Liver (tissue), 9 donors: ENCODE results near the gene WDR17. TPM values are rescaled to one million over a fixed set of nuclear protein-coding genes. Genes with fewer than 3 reads are reported as not detected.

ENCODE experiments used
- DNase-seq: peaks from one replicate; pipeline ENCODE4 v3.0.0-alpha.2; 2017; ENCODE audit warnings: low spot score
- H3K27ac ChIP-seq, 2 donors: one replicate each; pipeline ENCODE4 v1.7.0; 2013; ENCODE audit warnings: inconsistent platforms in 2 of 2, low read length in 2 of 2, control low read depth in 1 of 2, low read depth in 1 of 2, mild to moderate bottlenecking in 1 of 2
- H3K27me3 ChIP-seq, 4 donors: one replicate each; pipeline versions ENCODE4 v1.6.1 to v1.7.0; 2013; ENCODE audit warnings: low read length in 3 of 4, inconsistent platforms in 1 of 4, mild to moderate bottlenecking in 1 of 4, moderate library complexity in 1 of 4; ENCODE audit not compliant: control insufficient read depth in 4 of 4, insufficient read depth in 4 of 4
- H3K36me3 ChIP-seq, 4 donors: one replicate each; pipeline versions ENCODE4 v1.6.1 to v1.7.0; 2013; ENCODE audit warnings: low read length in 3 of 4, mild to moderate bottlenecking in 3 of 4, low read depth in 1 of 4, moderate library complexity in 1 of 4; ENCODE audit not compliant: control insufficient read depth in 4 of 4, insufficient read depth in 3 of 4
- H3K4me1 ChIP-seq, 4 donors: one replicate each; pipeline versions ENCODE4 v1.6.1 to v1.7.0; 2013; ENCODE audit warnings: low read length in 3 of 4, mild to moderate bottlenecking in 3 of 4, moderate library complexity in 1 of 4; ENCODE audit not compliant: control insufficient read depth in 4 of 4, insufficient read depth in 4 of 4
- H3K4me3 ChIP-seq, 3 donors: one replicate each; pipeline versions ENCODE4 v1.6.1 to v1.7.0; 2013; ENCODE audit warnings: low read length in 3 of 3, control low read depth in 1 of 3, low read depth in 1 of 3, mild to moderate bottlenecking in 1 of 3
- H3K9ac ChIP-seq, 2 donors: one replicate each; pipeline ENCODE4 v1.7.0; 2013; ENCODE audit warnings: low read length in 2 of 2, mild to moderate bottlenecking in 2 of 2, moderate library complexity in 2 of 2, control low read depth in 1 of 2, low read depth in 1 of 2
- H3K9me3 ChIP-seq, 4 donors: one replicate each; pipeline versions ENCODE4 v1.6.1 to v1.7.0; 2013; ENCODE audit warnings: low read length in 3 of 4; ENCODE audit not compliant: control insufficient read depth in 4 of 4
- FOXA1 ChIP-seq: IDR thresholded peaks from 2 replicates; pipeline ENCODE4 v1.6.1; 2016; ENCODE audit warnings: antibody characterized with exemption
- FOXA2 ChIP-seq: IDR thresholded peaks from 2 replicates; pipeline ENCODE4 v1.6.1; 2016; ENCODE audit warnings: antibody characterized with exemption
- GABPA ChIP-seq, 2 donors: IDR thresholded peaks in 1 of 2; conservative IDR thresholded peaks in 1 of 2; 2 replicates each; pipeline ENCODE4 v1.6.1; 2016; ENCODE audit warnings: antibody characterized with exemption in 2 of 2, mild to moderate bottlenecking in 1 of 2, moderate library complexity in 1 of 2
- HNF4G ChIP-seq: IDR thresholded peaks from 2 replicates; pipeline ENCODE4 v1.6.1; 2016; ENCODE audit warnings: antibody characterized with exemption
- NR2F2 ChIP-seq: IDR thresholded peaks from 2 replicates; pipeline ENCODE4 v1.6.1; 2016; ENCODE audit warnings: antibody characterized with exemption
- RXRA ChIP-seq, 2 donors: IDR thresholded peaks; 2 replicates each; pipeline ENCODE4 v1.6.1; 2017 to 2018; ENCODE audit warnings: antibody characterized with exemption in 2 of 2, mild to moderate bottlenecking in 1 of 2
- SP1 ChIP-seq: IDR thresholded peaks from 2 replicates; pipeline ENCODE4 v1.6.1; 2018; ENCODE audit warnings: antibody characterized with exemption, mild to moderate bottlenecking
- TAF1 ChIP-seq: conservative IDR thresholded peaks from 2 replicates; pipeline ENCODE4 v1.6.1; 2016; ENCODE audit warnings: antibody characterized with exemption, mild to moderate bottlenecking
- WGBS: extraction: QIAGEN DNeasy Blood & Tissue Kit; methylation state at CpG from one replicate; pipeline ENCODE4 v1.1.7; 2013; 5-methylcytosine and 5-hydroxymethylcytosine counted together
- polyA plus RNA-seq, 2 donors: library from polyadenylated mRNA; stranded (reverse) in 1 of 2; unstranded in 1 of 2; fragments of 200-250 nt in 1 of 2; fragments of >200 nt in 1 of 2; fragmentation: Nextera tagmentation in 1 of 2; extraction: Ambion mirVana in 1 of 2; gene quantifications; one replicate each; pipeline versions ENCODE4 v1.2.1 to v1.2.3, GENCODE V29; 2013 to 2015
- total RNA-seq, 2 donors: library from RNA; depleted of rRNA; stranded (reverse); fragments of >200 nt; gene quantifications; one replicate each; pipeline ENCODE4 v1.2.3, GENCODE V29; 2014
- TF ChIP-seq, protein P1 (sequence below): IDR thresholded peaks from 2 replicates; pipeline ENCODE4 v1.6.1; 2016; ENCODE audit warnings: antibody characterized with exemption
- TF ChIP-seq, protein P2 (sequence below): IDR thresholded peaks from 2 replicates; pipeline ENCODE4 v1.6.1; 2016; ENCODE audit warnings: antibody characterized with exemption
- TF ChIP-seq, protein P3 (sequence below): IDR thresholded peaks from 2 replicates; pipeline ENCODE4 v1.6.1; 2016; ENCODE audit warnings: antibody characterized with exemption
- TF ChIP-seq, protein P4 (sequence below): IDR thresholded peaks from 2 replicates; pipeline ENCODE4 v1.6.1; 2016; ENCODE audit warnings: antibody characterized with exemption, mild to moderate bottlenecking
- TF ChIP-seq, protein P5 (sequence below): fragments of 150-350 bp; IDR thresholded peaks from 2 replicates; pipeline ENCODE4 v1.5.1; 2017; ENCODE audit warnings: improper control_type of control experiment, low read depth, low read length; ENCODE audit not compliant: missing input control
- donor health status: healthy.
- donor health status: healthy.
- donor health status: healthy.
- donor health status: healthy.
- donor health status: healthy.

The WDR17 gene
- total and polyA plus RNA-seq, 4 donors, result 0.14 to 0.84 (median 0.34) TPM

DNA sequence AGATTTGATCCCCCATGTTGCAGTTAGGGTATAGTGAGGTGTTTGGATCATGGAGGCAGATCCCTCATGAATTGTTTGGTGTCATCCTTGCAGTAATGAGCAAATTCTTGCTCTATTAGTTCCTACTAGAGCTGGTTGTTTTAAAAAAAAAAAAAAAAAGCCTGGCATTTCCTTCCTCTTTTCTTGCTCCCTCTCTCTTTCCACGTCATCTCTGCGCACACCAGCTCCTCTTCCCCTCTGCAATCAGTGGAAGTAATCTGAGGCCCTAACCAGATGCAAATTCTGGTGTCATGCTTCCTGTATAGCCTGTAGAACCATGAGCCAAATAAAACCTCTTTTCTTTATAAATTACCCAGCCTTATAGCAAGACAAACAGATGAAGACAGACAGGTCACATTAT is 24.5 kb downstream of the WDR17 start:
- no peak for DNase-seq
- no peaks in the 10 kb centered on the region for H3K36me3 ChIP-seq
- H3K9ac ChIP-seq, result no peak overlapping the region
- TF ChIP-seq, protein P1, sequence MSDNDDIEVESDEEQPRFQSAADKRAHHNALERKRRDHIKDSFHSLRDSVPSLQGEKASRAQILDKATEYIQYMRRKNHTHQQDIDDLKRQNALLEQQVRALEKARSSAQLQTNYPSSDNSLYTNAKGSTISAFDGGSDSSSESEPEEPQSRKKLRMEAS, result no peak
- TF ChIP-seq GABPA (IDR thresholded peaks at IDR 0.05 in 1 of 2, conservative IDR thresholded peaks at IDR 0.05 in 1 of 2) (no peak), RXRA (IDR thresholded peaks at IDR 0.05) (no peak), HNF4G (no peak), FOXA1 (no peak), TAF1 (no peak), NR2F2 (no peak), FOXA2 (no peak), SP1 (no peak)
- TF ChIP-seq, protein P2, sequence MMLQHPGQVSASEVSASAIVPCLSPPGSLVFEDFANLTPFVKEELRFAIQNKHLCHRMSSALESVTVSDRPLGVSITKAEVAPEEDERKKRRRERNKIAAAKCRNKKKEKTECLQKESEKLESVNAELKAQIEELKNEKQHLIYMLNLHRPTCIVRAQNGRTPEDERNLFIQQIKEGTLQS, result no peak
- TF ChIP-seq, protein P3, sequence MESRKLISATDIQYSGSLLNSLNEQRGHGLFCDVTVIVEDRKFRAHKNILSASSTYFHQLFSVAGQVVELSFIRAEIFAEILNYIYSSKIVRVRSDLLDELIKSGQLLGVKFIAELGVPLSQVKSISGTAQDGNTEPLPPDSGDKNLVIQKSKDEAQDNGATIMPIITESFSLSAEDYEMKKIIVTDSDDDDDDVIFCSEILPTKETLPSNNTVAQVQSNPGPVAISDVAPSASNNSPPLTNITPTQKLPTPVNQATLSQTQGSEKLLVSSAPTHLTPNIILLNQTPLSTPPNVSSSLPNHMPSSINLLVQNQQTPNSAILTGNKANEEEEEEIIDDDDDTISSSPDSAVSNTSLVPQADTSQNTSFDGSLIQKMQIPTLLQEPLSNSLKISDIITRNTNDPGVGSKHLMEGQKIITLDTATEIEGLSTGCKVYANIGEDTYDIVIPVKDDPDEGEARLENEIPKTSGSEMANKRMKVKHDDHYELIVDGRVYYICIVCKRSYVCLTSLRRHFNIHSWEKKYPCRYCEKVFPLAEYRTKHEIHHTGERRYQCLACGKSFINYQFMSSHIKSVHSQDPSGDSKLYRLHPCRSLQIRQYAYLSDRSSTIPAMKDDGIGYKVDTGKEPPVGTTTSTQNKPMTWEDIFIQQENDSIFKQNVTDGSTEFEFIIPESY, result no peak
- TF ChIP-seq, protein P4, sequence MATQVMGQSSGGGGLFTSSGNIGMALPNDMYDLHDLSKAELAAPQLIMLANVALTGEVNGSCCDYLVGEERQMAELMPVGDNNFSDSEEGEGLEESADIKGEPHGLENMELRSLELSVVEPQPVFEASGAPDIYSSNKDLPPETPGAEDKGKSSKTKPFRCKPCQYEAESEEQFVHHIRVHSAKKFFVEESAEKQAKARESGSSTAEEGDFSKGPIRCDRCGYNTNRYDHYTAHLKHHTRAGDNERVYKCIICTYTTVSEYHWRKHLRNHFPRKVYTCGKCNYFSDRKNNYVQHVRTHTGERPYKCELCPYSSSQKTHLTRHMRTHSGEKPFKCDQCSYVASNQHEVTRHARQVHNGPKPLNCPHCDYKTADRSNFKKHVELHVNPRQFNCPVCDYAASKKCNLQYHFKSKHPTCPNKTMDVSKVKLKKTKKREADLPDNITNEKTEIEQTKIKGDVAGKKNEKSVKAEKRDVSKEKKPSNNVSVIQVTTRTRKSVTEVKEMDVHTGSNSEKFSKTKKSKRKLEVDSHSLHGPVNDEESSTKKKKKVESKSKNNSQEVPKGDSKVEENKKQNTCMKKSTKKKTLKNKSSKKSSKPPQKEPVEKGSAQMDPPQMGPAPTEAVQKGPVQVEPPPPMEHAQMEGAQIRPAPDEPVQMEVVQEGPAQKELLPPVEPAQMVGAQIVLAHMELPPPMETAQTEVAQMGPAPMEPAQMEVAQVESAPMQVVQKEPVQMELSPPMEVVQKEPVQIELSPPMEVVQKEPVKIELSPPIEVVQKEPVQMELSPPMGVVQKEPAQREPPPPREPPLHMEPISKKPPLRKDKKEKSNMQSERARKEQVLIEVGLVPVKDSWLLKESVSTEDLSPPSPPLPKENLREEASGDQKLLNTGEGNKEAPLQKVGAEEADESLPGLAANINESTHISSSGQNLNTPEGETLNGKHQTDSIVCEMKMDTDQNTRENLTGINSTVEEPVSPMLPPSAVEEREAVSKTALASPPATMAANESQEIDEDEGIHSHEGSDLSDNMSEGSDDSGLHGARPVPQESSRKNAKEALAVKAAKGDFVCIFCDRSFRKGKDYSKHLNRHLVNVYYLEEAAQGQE, result no peak
- H3K4me1 ChIP-seq, result no peaks in the 10 kb centered on the region
- H3K27ac ChIP-seq, result no peak overlapping the region
- H3K9me3 ChIP-seq, result no peaks in the 10 kb centered on the region
- whole genome bisulfite sequencing, result 73% methylated on average over 2 of the region's 2 CpGs
- H3K27me3 ChIP-seq, result peaks cover 0 to 4% (median 0%) of the 10 kb centered on the region in 4 donors
- H3K4me3 ChIP-seq, result no peak overlapping the region

DNA sequence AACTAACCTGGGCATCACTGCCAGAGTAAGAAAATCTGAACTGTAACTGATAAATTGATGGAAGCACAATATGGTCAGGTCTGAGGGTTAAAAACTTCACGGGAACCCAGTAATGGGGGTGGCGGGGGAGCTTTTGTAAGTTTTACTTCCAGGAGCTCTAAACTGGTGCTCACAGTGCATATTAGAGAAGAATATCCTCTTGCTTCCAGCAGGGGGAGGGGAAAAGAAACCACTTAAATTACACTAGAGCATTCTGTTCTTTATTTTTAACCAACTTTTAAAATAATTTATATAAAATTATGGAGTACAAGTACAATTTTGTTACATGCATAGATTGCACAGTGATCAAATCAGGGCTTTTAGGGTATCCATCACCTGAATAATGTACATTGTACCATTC is 33.7 kb downstream of the WDR17 start:
- Histone ChIP-seq H3K36me3 (no peaks in the 10 kb centered on the region), H3K9me3 (no peaks in the 10 kb centered on the region), H3K4me3 (no peak overlapping the region), H3K9ac (no peak overlapping the region), H3K27me3 (no peaks in the 10 kb centered on the region), H3K27ac (no peak overlapping the region), H3K4me1 (no peaks in the 10 kb centered on the region)
- WGBS, result 83% methylated on average over 2 of the region's 2 CpGs
- no peak for DNase-seq
- TF ChIP-seq, protein P5, sequence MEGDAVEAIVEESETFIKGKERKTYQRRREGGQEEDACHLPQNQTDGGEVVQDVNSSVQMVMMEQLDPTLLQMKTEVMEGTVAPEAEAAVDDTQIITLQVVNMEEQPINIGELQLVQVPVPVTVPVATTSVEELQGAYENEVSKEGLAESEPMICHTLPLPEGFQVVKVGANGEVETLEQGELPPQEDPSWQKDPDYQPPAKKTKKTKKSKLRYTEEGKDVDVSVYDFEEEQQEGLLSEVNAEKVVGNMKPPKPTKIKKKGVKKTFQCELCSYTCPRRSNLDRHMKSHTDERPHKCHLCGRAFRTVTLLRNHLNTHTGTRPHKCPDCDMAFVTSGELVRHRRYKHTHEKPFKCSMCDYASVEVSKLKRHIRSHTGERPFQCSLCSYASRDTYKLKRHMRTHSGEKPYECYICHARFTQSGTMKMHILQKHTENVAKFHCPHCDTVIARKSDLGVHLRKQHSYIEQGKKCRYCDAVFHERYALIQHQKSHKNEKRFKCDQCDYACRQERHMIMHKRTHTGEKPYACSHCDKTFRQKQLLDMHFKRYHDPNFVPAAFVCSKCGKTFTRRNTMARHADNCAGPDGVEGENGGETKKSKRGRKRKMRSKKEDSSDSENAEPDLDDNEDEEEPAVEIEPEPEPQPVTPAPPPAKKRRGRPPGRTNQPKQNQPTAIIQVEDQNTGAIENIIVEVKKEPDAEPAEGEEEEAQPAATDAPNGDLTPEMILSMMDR, result no peak
- TF ChIP-seq GABPA (IDR thresholded peaks at IDR 0.05 in 1 of 2, conservative IDR thresholded peaks at IDR 0.05 in 1 of 2), result no peak
- TF ChIP-seq, protein P1, result no peak
